ENCODE measurements around the gene TRAPPC3. TPM values are rescaled to one million over a fixed set of nuclear protein-coding genes. Genes with fewer than 3 reads are reported as not detected.

The TRAPPC3 gene
- total RNA-seq, 1 experiment from 2014 or later: 64.6 TPM

GRCh38 chr1:36149973-36150295, 648 bp upstream of the TRAPPC3 start (continued):
- TF ChIP-seq REST (IDR thresholded peaks at IDR 0.05; ENCODE audit: low read depth): no peak

GRCh38 chr1:36148821-36149236, 457 bp downstream of the TRAPPC3 start:
- RAD21 ChIA-PET (ENCODE audit: low non-redundant PET in 1 of 2, low total read pairs in 2 of 2, uncharacterized antibody in 2 of 2, unreplicated experiment in 2 of 2): interaction anchor here (0.7 to 2.5 kb wide), 8 partner anchors 14 to 151 kb away, joined by 3 to 15 read pairs (median 6); partner anchors contain the start of gene THRAP3 (in 1 of the 2)
- peak overlapping the region; percentile 59 for H3K27ac ChIP-seq (ENCODE audit: low read depth, low read length)
- no peak for DNase-seq (ENCODE audit: low read depth, low spot score)
- ATAC-seq: no peak
- H3K4me2 ChIP-seq (ENCODE audit: low read length): peak overlapping the region; percentile 86
- POLR2A ChIA-PET: interaction anchor here (1.2 to 2.4 kb wide), 6 partner anchors 11 to 252 kb away, joined by 3 to 11 read pairs (median 4); partner anchors contain the start of gene LSM10
- H3K9me2 ChIP-seq (ENCODE audit: insufficient read depth): no peaks in the 10 kb centered on the region
- no peaks in the 10 kb centered on the region for H3K27me3 ChIP-seq (ENCODE audit: insufficient read depth, low read length)
- H3K36me3 ChIP-seq (ENCODE audit: control insufficient read depth in 1 of 2, insufficient read depth in 2 of 2, low read length in 2 of 2): no peaks in the 10 kb centered on the region
- peak overlapping the region; percentile 91 for H3K9ac ChIP-seq (ENCODE audit: low read length)
- H4K20me1 ChIP-seq (ENCODE audit: insufficient read depth): no peaks in the 10 kb centered on the region
- peak overlapping the region; percentile 75 to 88 for H3K4me3 ChIP-seq (replicated peaks in 1 of 2; ENCODE audit: low read depth in 1 of 2, low read length in 2 of 2)
- H2AFZ ChIP-seq (ENCODE audit: low read depth, low read length, poor library complexity, severe bottlenecking): no peak overlapping the region
- H3K4me1 ChIP-seq (ENCODE audit: control insufficient read depth in 1 of 2, insufficient read depth in 2 of 2, low read length in 2 of 2): peaks cover 22 to 35% of the 10 kb centered on the region in 2 experiments
- CTCF ChIA-PET: interaction anchor here (1.1 to 3.5 kb wide), 18 partner anchors 15 to 238 kb away, joined by 3 to 37 read pairs (median 5); partner anchors contain the start of genes EVA1B and THRAP3
- peaks cover 47% of the 10 kb centered on the region for H3K79me2 ChIP-seq (ENCODE audit: insufficient read depth, low read length)
- TSS peak; percentile 74 for BruUV-seq (replicated peaks)
- H3K9me3 ChIP-seq (ENCODE audit: control insufficient read depth in 1 of 2, insufficient read depth in 1 of 2, low read depth in 1 of 2, low read length in 2 of 2): no peaks in the 10 kb centered on the region
- intact Hi-C loops (cut with micrococcal nuclease): loop anchor here (1.0 kb wide), 3 partner anchors 39 to 136 kb away; partner anchors contain the start of gene THRAP3
- no peak for TF ChIP-seq ATF3 (IDR thresholded peaks at IDR 0.05)
- TF ChIP-seq POLR2A (IDR thresholded peaks at IDR 0.05; ENCODE audit: borderline replicate concordance, extremely low read depth, insufficient read depth, insufficient read length): no peak
- TF ChIP-seq MAX (IDR thresholded peaks at IDR 0.05): no peak
- TF ChIP-seq TCF7L2 (IDR thresholded peaks at IDR 0.05; ENCODE audit: borderline replicate concordance, extremely low read depth, insufficient read depth, insufficient read length): no peak
- TF ChIP-seq CEBPB (IDR thresholded peaks at IDR 0.05; ENCODE audit: low read depth): no peak
- no peak for TF ChIP-seq YY1 (IDR thresholded peaks at IDR 0.05; ENCODE audit: extremely low read depth, insufficient replicate concordance, low read depth, low read length)
- no peak for TF ChIP-seq SP1 (IDR thresholded peaks at IDR 0.05; ENCODE audit: low read depth)
- no peak for TF ChIP-seq EZH2phosphoT487 (IDR thresholded peaks at IDR 0.05; ENCODE audit: borderline replicate concordance)
- no peak for TF ChIP-seq REST (IDR thresholded peaks at IDR 0.05; ENCODE audit: low read depth)
- TF ChIP-seq FOSL1 (IDR thresholded peaks at IDR 0.05; ENCODE audit: low read depth): no peak
- no peak for TF ChIP-seq EZH2 (IDR thresholded peaks at IDR 0.05)
- no peak for TF ChIP-seq SIN3A (IDR thresholded peaks at IDR 0.05; ENCODE audit: low read depth)
- TF ChIP-seq POLR2AphosphoS5 (IDR thresholded peaks at IDR 0.05; ENCODE audit: low read depth, low read length): no peak
- no peak for TF ChIP-seq ZFX (IDR thresholded peaks at IDR 0.05)
- no peak for TF ChIP-seq CTCF (IDR thresholded peaks at IDR 0.05 in 2 of 3, conservative IDR thresholded peaks at IDR 0.05 in 1 of 3; ENCODE audit: borderline replicate concordance in 1 of 3, insufficient read depth in 1 of 3, low read depth in 2 of 3, low read length in 2 of 3)
- TF ChIP-seq SRF (IDR thresholded peaks at IDR 0.05; ENCODE audit: low read depth): no peak
